H4 (cell line): ENCODE data around the gene ITGB5. TPM values are rescaled to one million over a fixed set of nuclear protein-coding genes. Genes with fewer than 3 reads are reported as not detected.

Experiments
- DNase-seq: peaks from one replicate; pipeline ENCODE4 v3.0.0-alpha.2; 2015; ENCODE audit warnings: low spot score
- total RNA-seq: library from RNA; depleted of rRNA; stranded (reverse); fragments of >200 nt; shearing (Covaris generic); gene quantifications from 2 replicates; pipeline ENCODE4 v1.2.3, GENCODE V29; 2014; rRNA removed

ITGB5 gene, protein sequence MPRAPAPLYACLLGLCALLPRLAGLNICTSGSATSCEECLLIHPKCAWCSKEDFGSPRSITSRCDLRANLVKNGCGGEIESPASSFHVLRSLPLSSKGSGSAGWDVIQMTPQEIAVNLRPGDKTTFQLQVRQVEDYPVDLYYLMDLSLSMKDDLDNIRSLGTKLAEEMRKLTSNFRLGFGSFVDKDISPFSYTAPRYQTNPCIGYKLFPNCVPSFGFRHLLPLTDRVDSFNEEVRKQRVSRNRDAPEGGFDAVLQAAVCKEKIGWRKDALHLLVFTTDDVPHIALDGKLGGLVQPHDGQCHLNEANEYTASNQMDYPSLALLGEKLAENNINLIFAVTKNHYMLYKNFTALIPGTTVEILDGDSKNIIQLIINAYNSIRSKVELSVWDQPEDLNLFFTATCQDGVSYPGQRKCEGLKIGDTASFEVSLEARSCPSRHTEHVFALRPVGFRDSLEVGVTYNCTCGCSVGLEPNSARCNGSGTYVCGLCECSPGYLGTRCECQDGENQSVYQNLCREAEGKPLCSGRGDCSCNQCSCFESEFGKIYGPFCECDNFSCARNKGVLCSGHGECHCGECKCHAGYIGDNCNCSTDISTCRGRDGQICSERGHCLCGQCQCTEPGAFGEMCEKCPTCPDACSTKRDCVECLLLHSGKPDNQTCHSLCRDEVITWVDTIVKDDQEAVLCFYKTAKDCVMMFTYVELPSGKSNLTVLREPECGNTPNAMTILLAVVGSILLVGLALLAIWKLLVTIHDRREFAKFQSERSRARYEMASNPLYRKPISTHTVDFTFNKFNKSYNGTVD
- total RNA-seq = 189 and 223 TPM in 2 replicates

DNA sequence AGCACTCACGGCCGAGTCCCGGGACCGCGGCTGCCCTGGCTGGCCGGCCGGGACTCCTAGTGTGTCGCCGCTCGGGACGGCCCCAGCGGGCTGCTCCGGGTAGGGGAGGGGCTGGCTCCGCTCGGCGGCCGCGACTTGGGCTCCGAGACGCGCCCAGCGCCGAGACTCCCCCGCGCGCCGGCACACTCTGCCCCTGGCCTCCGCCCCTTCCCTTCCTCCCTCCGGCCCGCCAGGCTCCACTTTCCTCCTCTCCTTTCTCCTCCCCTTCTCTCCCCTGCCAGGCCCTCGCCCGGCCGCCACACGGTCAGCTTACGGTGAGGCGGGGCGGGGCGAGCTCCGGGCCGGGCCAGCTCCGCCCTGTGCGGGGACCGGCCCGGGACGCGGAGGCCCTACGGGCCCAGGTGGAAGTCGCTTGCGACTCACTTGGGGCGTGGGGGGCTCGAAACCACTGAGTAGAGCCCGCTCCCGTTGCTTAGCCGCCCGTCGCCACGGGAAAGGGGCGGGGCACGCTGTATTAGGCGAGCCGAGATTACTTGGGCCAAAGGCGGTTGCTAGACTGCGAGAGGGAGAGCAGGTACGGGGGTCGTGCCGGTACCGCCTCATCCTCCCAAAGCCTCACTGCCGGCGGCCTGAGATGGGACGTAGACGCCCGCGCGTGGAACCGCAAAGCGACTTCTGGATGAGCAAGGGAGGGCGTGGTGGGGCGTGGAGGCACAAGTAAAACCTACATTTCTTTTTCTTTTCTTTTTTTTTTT lies at the start of gene ITGB5:
Gene ITGB5 (minus strand): TSS at position 189 of the 755 bp plus-strand sequence. CDS start 365 bp downstream, outside the sequence.
- peak; percentile 80 for DNase-seq

DNA sequence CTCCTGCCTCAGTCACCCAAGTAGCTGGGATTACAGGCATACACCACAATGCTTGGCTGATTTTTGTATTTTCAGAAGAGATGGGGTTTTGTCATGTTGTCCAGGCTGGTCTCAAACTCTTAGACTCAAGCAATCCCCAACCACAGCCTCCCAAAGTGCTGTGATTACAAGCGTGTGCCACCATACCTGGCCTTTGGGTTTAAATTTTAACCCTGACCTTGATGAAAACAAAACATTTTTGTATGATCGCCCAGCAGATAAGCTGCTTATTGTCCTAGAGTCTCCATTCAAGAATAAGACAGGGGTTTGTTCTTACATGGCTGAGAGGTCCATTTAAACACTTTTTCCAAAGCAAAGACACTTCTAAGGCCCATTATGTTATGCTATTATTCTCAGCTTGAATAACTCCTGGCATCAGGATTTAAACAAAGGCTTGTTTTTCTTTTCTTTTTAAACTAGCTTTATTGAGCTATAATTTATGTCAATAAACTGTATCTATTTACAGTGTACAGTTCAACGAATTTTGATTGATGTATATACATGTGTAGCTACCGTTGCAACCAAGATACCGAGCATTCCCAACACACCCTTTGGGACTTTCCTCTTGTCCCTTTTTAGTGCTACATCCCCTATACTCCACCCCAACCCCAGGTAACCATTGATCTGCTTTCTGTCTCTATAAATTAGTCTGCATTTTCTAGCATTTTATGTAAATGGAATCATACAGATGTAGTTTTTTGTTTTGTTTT lies 48.8 kb upstream of the ITGB5 start:
- DNase-seq = no peak

DNA sequence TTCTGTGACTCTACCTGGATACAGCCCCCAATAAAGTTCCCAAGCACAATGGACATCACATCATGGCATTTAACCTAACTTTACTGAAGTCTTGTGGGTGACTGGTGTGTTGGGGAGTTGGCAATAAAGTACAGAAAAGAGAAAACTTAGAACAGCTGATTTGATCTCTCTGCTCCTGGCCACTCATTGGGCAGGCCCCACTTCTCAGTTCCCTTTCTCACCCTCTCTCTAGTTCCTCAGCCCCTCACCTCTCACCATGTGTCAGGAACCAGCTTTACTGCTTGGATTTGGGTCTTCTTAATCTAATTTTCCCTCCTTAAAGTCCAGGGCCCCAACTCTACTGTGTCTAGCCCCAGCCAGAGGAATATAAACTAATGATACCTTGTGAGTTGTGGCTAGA lies 48.1 kb upstream of the ITGB5 start:
- DNase-seq = no peak

- no peak for DNase-seq
Observed at GRCh38 chr3:124934577-124934976, 47.4 kb upstream of the ITGB5 start, which contains the start of gene MUC13. TSS of gene MUC13 (minus strand) at chr3:124934751. CDS start at chr3:124934712, 39 bp downstream.

- DNase-seq = peak; percentile 74
Observed at GRCh38 chr3:124928333-124929202, 41.4 kb upstream of the ITGB5 start.

- no peak for DNase-seq
Observed at GRCh38 chr3:124927574-124928045, 40.4 kb upstream of the ITGB5 start.

- no peak for DNase-seq
Observed at GRCh38 chr3:124926426-124927101, 39.4 kb upstream of the ITGB5 start.

DNA sequence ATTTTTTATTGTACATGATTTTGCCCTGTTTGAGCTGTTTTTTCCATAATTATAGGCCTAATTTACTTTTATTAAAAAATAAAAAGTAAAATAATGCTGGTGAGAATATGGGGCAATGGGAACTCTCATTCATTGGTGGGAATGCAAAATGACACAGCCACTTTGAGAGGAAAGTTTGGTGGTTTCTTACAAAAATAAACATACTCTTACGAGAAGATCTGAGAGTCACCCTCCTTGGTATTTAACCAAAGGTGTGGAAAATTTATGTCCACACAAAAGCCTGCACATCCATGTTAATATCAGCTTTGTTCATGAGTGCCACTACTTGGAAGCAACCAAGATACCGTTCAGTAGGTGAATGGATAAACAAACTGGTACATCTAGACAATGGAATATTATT lies 37.6 kb upstream of the ITGB5 start:
- DNase-seq = no peak

- no peak for DNase-seq
Observed at GRCh38 chr3:124923833-124924232, 36.7 kb upstream of the ITGB5 start.

DNA sequence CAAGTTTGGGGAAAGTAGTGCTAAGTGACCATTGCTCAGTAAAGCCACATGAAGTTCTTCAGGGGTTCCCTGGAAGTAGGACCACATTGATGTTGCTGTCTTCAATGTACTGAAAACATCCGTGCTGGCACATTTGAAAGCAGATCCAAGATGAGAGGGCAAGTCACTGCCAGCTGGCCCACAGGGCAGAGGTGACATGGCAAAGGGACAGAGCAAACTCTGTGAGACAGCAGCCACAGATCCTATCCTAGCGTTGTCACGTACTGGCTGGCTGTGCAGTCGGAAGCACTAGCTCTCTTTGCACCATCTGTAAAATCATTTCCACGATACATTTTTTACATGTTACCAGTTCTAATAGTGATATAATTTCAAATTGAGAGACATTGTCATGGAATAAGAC lies 33.6 kb upstream of the ITGB5 start:
- no peak for DNase-seq

DNA sequence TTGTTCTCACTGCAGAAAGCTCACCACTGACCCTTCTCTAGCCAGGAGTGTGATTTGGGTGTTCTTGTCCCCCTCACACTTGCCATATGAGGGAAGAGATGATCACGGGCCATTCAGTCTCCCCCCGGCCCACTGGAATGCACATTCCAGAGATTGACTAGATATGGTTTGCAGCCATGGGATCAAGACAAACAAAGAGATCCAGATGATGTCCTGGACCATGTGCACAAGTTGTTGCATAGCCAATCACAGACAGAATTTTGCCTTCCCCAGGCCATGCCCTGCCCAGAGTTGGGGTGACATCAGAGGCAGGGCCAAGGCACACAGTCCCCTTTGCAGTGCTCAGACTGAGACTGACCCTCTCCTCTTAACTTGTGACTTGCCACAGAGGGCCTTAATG lies 32.6 kb upstream of the ITGB5 start:
- DNase-seq = no peak

DNA sequence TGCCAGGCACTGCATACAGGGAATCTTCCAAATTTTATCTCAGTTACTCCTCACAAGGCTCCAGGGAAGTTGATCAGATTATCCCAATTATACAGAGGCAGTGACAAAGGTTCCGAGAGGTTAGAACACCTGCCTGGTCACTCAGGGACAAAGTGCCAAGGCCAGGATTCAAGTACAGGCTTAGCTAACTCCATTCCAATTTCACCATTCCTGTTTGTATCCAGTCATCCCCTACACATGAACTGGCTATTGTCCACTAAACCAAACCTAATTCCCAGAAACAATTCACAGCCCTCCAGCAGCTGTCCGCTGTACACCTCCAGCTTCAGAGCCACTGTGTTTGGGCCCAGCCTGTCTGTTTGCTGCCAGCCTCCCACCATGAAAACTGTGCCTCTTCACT lies 31.4 kb upstream of the ITGB5 start:
- no peak for DNase-seq

DNA sequence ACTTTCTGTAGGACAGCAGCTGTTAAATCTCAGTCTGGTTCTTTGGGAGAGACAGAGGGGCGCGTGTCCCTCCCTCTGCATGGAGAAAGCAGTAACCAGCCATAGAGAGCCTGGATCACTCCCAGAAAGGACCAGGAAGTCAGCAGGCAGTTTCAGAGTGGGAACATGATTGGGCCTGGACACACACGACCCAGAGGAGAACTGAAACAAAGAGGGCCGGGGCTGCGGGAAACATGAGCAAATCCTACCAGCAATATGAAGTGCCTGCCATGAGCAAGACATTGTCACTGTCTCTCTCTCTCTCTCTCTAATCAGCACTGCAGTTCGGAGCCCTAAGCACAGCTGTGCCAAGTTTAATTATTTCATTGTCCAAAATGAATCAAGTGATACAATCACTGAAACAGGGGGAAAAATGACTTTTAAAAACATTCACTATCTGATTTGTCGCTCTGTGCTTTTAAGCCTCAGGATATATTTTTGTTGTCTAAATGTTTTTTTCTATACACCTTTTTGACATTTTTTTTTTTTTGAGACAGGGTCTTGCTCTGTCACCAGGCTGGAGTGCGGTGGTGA lies 29.8 kb upstream of the ITGB5 start:
- no peak for DNase-seq

DNA sequence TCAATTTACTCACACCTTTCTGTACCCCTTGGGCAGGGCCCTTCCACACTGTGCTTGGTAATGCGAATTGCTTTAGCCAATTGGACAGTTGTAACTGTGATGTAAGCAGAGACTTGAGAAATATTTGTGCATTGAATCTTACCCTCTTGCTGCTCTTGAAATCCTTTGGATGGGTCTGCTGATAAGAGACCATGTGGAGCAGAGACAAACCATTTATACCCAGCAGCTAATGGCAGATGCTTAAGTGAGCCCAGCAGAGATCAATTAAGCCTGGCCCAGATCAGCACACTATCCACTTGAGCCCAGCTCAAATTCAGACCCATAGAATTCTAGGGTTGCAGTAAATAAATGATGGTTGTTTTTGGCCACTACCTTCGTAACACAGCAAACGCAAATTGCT lies 28.1 kb upstream of the ITGB5 start:
- no peak for DNase-seq

DNA sequence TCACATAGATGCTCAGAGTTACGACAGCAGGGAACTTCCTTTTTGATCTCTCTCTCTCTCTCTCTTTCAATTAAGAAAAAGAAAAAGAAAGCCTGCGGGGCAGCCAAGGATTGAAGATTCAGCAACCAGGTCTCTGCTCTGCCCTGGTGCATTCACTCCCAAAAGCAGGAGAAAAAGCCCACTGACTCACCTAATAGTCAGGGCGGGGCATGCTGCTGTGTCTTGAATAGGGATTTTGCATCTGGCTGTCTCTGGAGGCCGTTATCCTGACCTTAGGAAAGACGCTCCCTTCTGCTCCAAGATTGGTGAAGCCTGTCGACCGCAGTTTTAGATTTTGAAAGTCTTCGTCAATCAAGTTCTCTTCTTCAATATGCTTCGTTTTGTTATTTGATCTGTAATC lies 20.8 kb upstream of the ITGB5 start:
- no peak for DNase-seq

GRCh38 chr3:124904835-124905492 lies 17.8 kb upstream of the ITGB5 start:
- DNase-seq = no peak

GRCh38 chr3:124903896-124904834 lies 17.0 kb upstream of the ITGB5 start:
- DNase-seq = no peak
